CD14-positive monocyte (primary cell): ENCODE results near the gene COL19A1. TPM values are rescaled to one million over a fixed set of nuclear protein-coding genes. Genes with fewer than 3 reads are reported as not detected.

ENCODE experiments used
- DNase-seq, 3 donors: peaks; one replicate each; pipeline ENCODE4 v3.0.0-alpha.2; 2011 to 2022
- H2AFZ ChIP-seq: 2 replicates; pipeline ENCODE4 v1.6.0; 2012; ENCODE audit warnings: mild to moderate bottlenecking, low read depth, low read length, inconsistent platforms; ENCODE audit not compliant: insufficient read depth, poor library complexity, severe bottlenecking
- H3K27ac ChIP-seq, 2 donors: 1 replicate in 1 of 2; 2 replicates in 1 of 2; pipeline ENCODE4 v1.5.1; 2012 to 2013; ENCODE audit warnings: low read length in 2 of 2, control low read depth in 1 of 2, inconsistent platforms in 1 of 2, low read depth in 1 of 2, mild to moderate bottlenecking in 1 of 2
- H3K27me3 ChIP-seq, 2 donors: one replicate each; pipeline versions ENCODE4 v1.6.0 to v1.6.1; 2011 to 2013; ENCODE audit warnings: low read length in 2 of 2; ENCODE audit not compliant: control insufficient read depth in 2 of 2, insufficient read depth in 2 of 2
- H3K36me3 ChIP-seq, 2 donors: replicated peaks in 1 of 2; 1 replicate in 1 of 2; 2 replicates in 1 of 2; pipeline versions ENCODE4 v1.5.1 to v1.6.1; 2012 to 2013; ENCODE audit warnings: low read length in 2 of 2, control low read depth in 1 of 2, inconsistent platforms in 1 of 2, mild to moderate bottlenecking in 1 of 2; ENCODE audit not compliant: insufficient read depth in 2 of 2, control insufficient read depth in 1 of 2
- H3K4me1 ChIP-seq, 2 donors: 1 replicate in 1 of 2; 2 replicates in 1 of 2; pipeline versions ENCODE4 v1.5.1 to v1.6.1; 2012 to 2013; ENCODE audit warnings: low read length in 2 of 2, control low read depth in 1 of 2, inconsistent platforms in 1 of 2, mild to moderate bottlenecking in 1 of 2, moderate library complexity in 1 of 2; ENCODE audit not compliant: insufficient read depth in 2 of 2, control insufficient read depth in 1 of 2
- H3K4me2 ChIP-seq: replicated peaks from 2 replicates; pipeline ENCODE3; 2012; ENCODE audit warnings: low read length, moderate library complexity, mild to moderate bottlenecking; ENCODE audit not compliant: poor library complexity, severe bottlenecking; ENCODE audit errors: extremely low read depth
- H3K4me3 ChIP-seq, 3 experiments: fragments of 200-600 bp in 1 of 3; sonication (generic) in 1 of 3; replicated peaks in 1 of 3; 1 replicate in 2 of 3; 2 replicates in 1 of 3; pipeline ENCODE4 v1.5.1; 2011 to 2013; ENCODE audit warnings: low read length in 3 of 3, mild to moderate bottlenecking in 3 of 3, control low read depth in 2 of 3, low read depth in 2 of 3, inconsistent platforms in 1 of 3, moderate library complexity in 1 of 3
- H3K79me2 ChIP-seq: 2 replicates; pipeline ENCODE4 v1.6.0; 2012; ENCODE audit warnings: mild to moderate bottlenecking, control low read depth, inconsistent platforms, low read length, moderate library complexity; ENCODE audit not compliant: insufficient read depth
- H3K9ac ChIP-seq: 2 replicates; pipeline ENCODE4 v1.6.0; 2017; ENCODE audit warnings: low read length, mild to moderate bottlenecking; ENCODE audit not compliant: insufficient read depth, poor library complexity, severe bottlenecking
- H3K9me3 ChIP-seq, 2 donors: replicated peaks in 1 of 2; 1 replicate in 1 of 2; 2 replicates in 1 of 2; pipeline versions ENCODE4 v1.5.1 to v1.6.1; 2012 to 2013; ENCODE audit warnings: low read length in 2 of 2, control low read depth in 1 of 2; ENCODE audit not compliant: control insufficient read depth in 1 of 2, insufficient read depth in 1 of 2
- H4K20me1 ChIP-seq: 2 replicates; pipeline ENCODE4 v1.6.0; 2012; ENCODE audit warnings: mild to moderate bottlenecking, low read length, control low read depth, moderate library complexity; ENCODE audit not compliant: insufficient read depth
- H3K27ac Mint-ChIP-seq, 7 donors: one replicate each; pipeline ENCODE4 v1.8.0; 2020; ENCODE audit warnings: mild to moderate bottlenecking in 7 of 7, mixed read lengths in 7 of 7, moderate library complexity in 6 of 7, inconsistent platforms in 2 of 7
- H3K27me3 Mint-ChIP-seq, 3 donors: one replicate each; pipeline ENCODE4 v1.8.0; 2021 to 2022; ENCODE audit warnings: low read depth in 3 of 3, mild to moderate bottlenecking in 3 of 3, mixed read lengths in 3 of 3, moderate library complexity in 3 of 3, inconsistent platforms in 1 of 3
- H3K36me3 Mint-ChIP-seq, 2 donors: one replicate each; pipeline ENCODE4 v1.8.0; 2020; ENCODE audit warnings: mixed read lengths in 2 of 2, inconsistent platforms in 1 of 2, mild to moderate bottlenecking in 1 of 2
- H3K4me1 Mint-ChIP-seq: one replicate; pipeline ENCODE4 v1.8.0; 2020; ENCODE audit warnings: mild to moderate bottlenecking, mixed read lengths
- H3K4me3 Mint-ChIP-seq, 2 donors: one replicate each; pipeline ENCODE4 v1.8.0; 2020; ENCODE audit warnings: mild to moderate bottlenecking in 2 of 2, mixed read lengths in 2 of 2, moderate library complexity in 1 of 2
- H3K9me3 Mint-ChIP-seq, 7 donors: one replicate each; pipeline ENCODE4 v1.8.0; 2020 to 2022; ENCODE audit warnings: mixed read lengths in 7 of 7, mild to moderate bottlenecking in 6 of 7, moderate library complexity in 6 of 7, inconsistent platforms in 2 of 7
- CTCF ChIP-seq: fragments of 200-600 bp; IDR thresholded peaks from one replicate; pipeline ENCODE4 v1.8.0; 2022; ENCODE audit warnings: antibody characterized with exemption, mild to moderate bottlenecking
- WGBS: methylation state at CpG from one replicate; pipeline ENCODE4 v1.1.5; 2013; ENCODE audit warnings: missing lambda C conversion rate; ENCODE audit not compliant: insufficient coverage; 5-methylcytosine and 5-hydroxymethylcytosine counted together
- intact Hi-C, 2 donors: fragments of 100-400 bp; cut with micrococcal nuclease; formaldehyde crosslinking; loops; one replicate each; pipeline versions ENCODE4 v1.15.0 to v1.15.1; 2023
- polyA plus RNA-seq, 3 donors: library from polyadenylated mRNA; depleted of rRNA in 1 of 3; unstranded in 2 of 3; stranded (reverse) in 1 of 3; fragments of 300-500 nt in 2 of 3; fragments of >200 nt in 1 of 3; fragmentation: Illumina TruSeq in 2 of 3; gene quantifications; 1 replicate in 2 of 3; 2 replicates in 1 of 3; pipeline ENCODE4 v1.2.3, GENCODE V29; 2012 to 2021

The COL19A1 gene
- polyA plus RNA-seq, 3 donors: not detected

- Histone ChIP-seq H3K4me3 (no peak overlapping the region), H3K79me2 (no peaks in the 10 kb centered on the region), H2AFZ (no peak overlapping the region), H3K9me3 (peaks cover 0 to 6% of the 10 kb centered on the region in 2 donors), H3K36me3 (no peaks in the 10 kb centered on the region), H3K4me2 (no peak overlapping the region), H3K27ac (no peak overlapping the region), H3K4me1 (no peaks in the 10 kb centered on the region), H4K20me1 (no peaks in the 10 kb centered on the region), H3K9ac (no peak overlapping the region), H3K27me3 (no peaks in the 10 kb centered on the region)
- H3K27me3 Mint-ChIP-seq: peaks cover 0 to 3% (median 1%) of the 10 kb centered on the region in 3 donors
- no peaks in the 10 kb centered on the region for H3K36me3 Mint-ChIP-seq
- H3K9me3 Mint-ChIP-seq: peaks cover 0 to 6% (median 3%) of the 10 kb centered on the region in 7 donors
- intact Hi-C loops: no loop called here
- H3K4me3 Mint-ChIP-seq: no peak overlapping the region
- no peak overlapping the region for H3K27ac Mint-ChIP-seq
- no peak for DNase-seq
- H3K4me1 Mint-ChIP-seq: no peaks in the 10 kb centered on the region
- no peak for TF ChIP-seq CTCF
- WGBS: 50% methylated on average over 1 of the region's 3 CpGs
Observed at GRCh38 chr6:70183538-70183937, 317.2 kb downstream of the COL19A1 start.

- Histone ChIP-seq H3K4me1 (no peaks in the 10 kb centered on the region), H4K20me1 (no peaks in the 10 kb centered on the region), H3K79me2 (no peaks in the 10 kb centered on the region), H3K27me3 (no peaks in the 10 kb centered on the region), H3K36me3 (no peaks in the 10 kb centered on the region), H2AFZ (no peak overlapping the region), H3K27ac (no peak overlapping the region), H3K4me2 (no peak overlapping the region), H3K9ac (no peak overlapping the region), H3K4me3 (no peak overlapping the region), H3K9me3 (peaks cover 0 to 5% of the 10 kb centered on the region in 2 donors)
- Mint-ChIP-seq H3K27me3 (no peaks in the 10 kb centered on the region), H3K27ac (no peak overlapping the region), H3K36me3 (no peaks in the 10 kb centered on the region), H3K4me1 (no peaks in the 10 kb centered on the region), H3K9me3 (peaks cover 0 to 2% (median 0%) of the 10 kb centered on the region in 7 donors), H3K4me3 (no peak overlapping the region)
- intact Hi-C loops: no loop called here
- DNase-seq: no peak
- WGBS: no CpG with 5 or more reads among the region's 3 CpGs
- no peak for TF ChIP-seq CTCF
Observed at GRCh38 chr6:70184723-70185122, 318.4 kb downstream of the COL19A1 start.
